GM12891 (cell line): Measurements from ENCODE around the gene NDFIP2.

Source experiments
- POLR2A ChIP-seq: IDR thresholded peaks from 2 replicates; pipeline ENCODE4 v1.6.1; 2011; ENCODE audit warnings: low read depth, low read length, control low read depth
- POLR2AphosphoS5 ChIP-seq: IDR thresholded peaks from 2 replicates; pipeline ENCODE4 v1.6.1; 2011; ENCODE audit warnings: low read depth, low read length, control low read depth
- POU2F2 ChIP-seq: IDR thresholded peaks from 2 replicates; pipeline ENCODE4 v1.6.1; 2011; ENCODE audit warnings: low read depth, mild to moderate bottlenecking, control low read depth, low read length, moderate library complexity

- no peak for TF ChIP-seq POU2F2
- TF ChIP-seq POLR2AphosphoS5 = no peak
- no peak for TF ChIP-seq POLR2A
Measured at GRCh38 chr13:79492313-79492798, 11.4 kb downstream of the NDFIP2 start.
